Gastroesophageal sphincter (tissue), 4 donors: ENCODE data around the gene PLEK2. TPM values are rescaled to one million over a fixed set of nuclear protein-coding genes. Genes with fewer than 3 reads are reported as not detected.

Source experiments
- ATAC-seq: fragments of 150-250 bp; one replicate; pipeline ENCODE4 v1.9.1; 2016; ENCODE audit warnings: mild to moderate bottlenecking, moderate library complexity
- H3K27ac ChIP-seq, 4 donors: fragments of 200-600 bp; sonication (generic) in 3 of 4; 1 replicate in 3 of 4; 2 replicates in 1 of 4; pipeline ENCODE4 v1.5.1; 2016 to 2019
- H3K27me3 ChIP-seq: fragments of 200-600 bp; sonication (generic); one replicate; pipeline ENCODE4 v1.5.1; 2019
- H3K36me3 ChIP-seq, 2 donors: fragments of 200-600 bp; sonication (generic); one replicate each; pipeline ENCODE4 v1.5.1; 2019; ENCODE audit warnings: control low read depth in 1 of 2
- H3K4me1 ChIP-seq, 3 donors: fragments of 200-600 bp; sonication (generic); 1 replicate in 2 of 3; 2 replicates in 1 of 3; pipeline ENCODE4 v1.5.1; 2016 to 2019; ENCODE audit warnings: control low read depth in 2 of 3
- H3K4me3 ChIP-seq, 2 donors: fragments of 200-600 bp; sonication (generic); one replicate each; pipeline ENCODE4 v1.5.1; 2019; ENCODE audit warnings: mild to moderate bottlenecking in 1 of 2, moderate library complexity in 1 of 2
- H3K9me3 ChIP-seq, 3 donors: fragments of 200-600 bp; sonication (generic); one replicate each; pipeline ENCODE4 v1.5.1; 2017 to 2019; ENCODE audit warnings: control low read depth in 2 of 3
- EP300 ChIP-seq: sonication (generic); formaldehyde crosslinking; IDR thresholded peaks from one replicate; pipeline ENCODE4 v1.6.1; 2017; ENCODE audit warnings: antibody characterized with exemption, mild to moderate bottlenecking
- POLR2A ChIP-seq, 2 donors: fragments of 450-650 bp; IDR thresholded peaks; one replicate each; pipeline ENCODE4 v1.6.1; 2017; ENCODE audit warnings: antibody characterized with exemption in 2 of 2, mild to moderate bottlenecking in 2 of 2, moderate library complexity in 1 of 2
- POLR2AphosphoS5 ChIP-seq: sonication (generic); formaldehyde crosslinking; IDR thresholded peaks from one replicate; pipeline ENCODE4 v1.6.1; 2017; ENCODE audit warnings: antibody characterized with exemption
- WGBS, 2 donors: methylation state at CpG; one replicate each; pipeline ENCODE4 v1.1.5; 2018; ENCODE audit warnings: low coverage in 1 of 2; 5-methylcytosine and 5-hydroxymethylcytosine counted together
- total RNA-seq, 4 donors: library from RNA; depleted of rRNA; stranded (reverse); fragments of >200 nt; gene quantifications; one replicate each; pipeline ENCODE4 v1.1.0, GENCODE V29; 2016
- TF ChIP-seq, protein P1 (sequence below), 4 experiments: fragments of 200-600 bp in 2 of 4; fragments of 450-650 bp in 2 of 4; sonication (generic) in 1 of 4; IDR thresholded peaks; one replicate each; pipeline ENCODE4 v1.5.1; 2017 to 2019; ENCODE audit warnings: antibody characterized with exemption in 4 of 4, mild to moderate bottlenecking in 2 of 4, moderate library complexity in 2 of 4

PLEK2 gene
- total RNA-seq, 4 donors from 2014 or later: 0.37 TPM; not detected in 3

DNA sequence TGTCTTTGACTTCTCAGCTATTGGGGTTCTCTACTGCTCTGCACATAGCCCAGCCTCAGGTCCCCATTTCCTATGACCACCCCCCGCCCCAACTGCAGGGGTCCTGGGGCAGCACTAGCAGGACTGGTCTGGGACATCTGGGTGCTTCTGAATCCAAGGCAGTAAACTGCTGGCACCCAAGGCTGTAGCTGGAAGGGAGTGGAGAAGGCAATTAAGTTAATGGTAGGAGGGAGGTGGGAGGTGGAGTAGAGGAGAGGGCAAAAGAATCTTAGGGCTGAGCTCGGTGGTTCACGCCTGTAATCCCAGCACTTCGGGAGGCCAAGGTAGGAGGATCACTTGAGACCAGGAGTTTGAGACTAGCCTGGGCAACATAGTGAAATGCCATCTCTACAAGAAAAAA, 11.5 kb downstream of the PLEK2 start:
- ATAC-seq: no peak
- Histone ChIP-seq H3K27me3 (peaks cover 5% of the 10 kb centered on the region), H3K9me3 (no peaks in the 10 kb centered on the region), H3K27ac (no peak overlapping the region), H3K36me3 (no peaks in the 10 kb centered on the region), H3K4me1 (no peaks in the 10 kb centered on the region), H3K4me3 (no peak overlapping the region)
- WGBS, 2 donors: 87 to 91% methylated on average over 3 to 4 of the region's 4 CpGs
- TF ChIP-seq POLR2A (IDR thresholded peaks at IDR 0.05) (no peak), EP300 (no peak), POLR2AphosphoS5 (no peak)
- TF ChIP-seq, protein P1, sequence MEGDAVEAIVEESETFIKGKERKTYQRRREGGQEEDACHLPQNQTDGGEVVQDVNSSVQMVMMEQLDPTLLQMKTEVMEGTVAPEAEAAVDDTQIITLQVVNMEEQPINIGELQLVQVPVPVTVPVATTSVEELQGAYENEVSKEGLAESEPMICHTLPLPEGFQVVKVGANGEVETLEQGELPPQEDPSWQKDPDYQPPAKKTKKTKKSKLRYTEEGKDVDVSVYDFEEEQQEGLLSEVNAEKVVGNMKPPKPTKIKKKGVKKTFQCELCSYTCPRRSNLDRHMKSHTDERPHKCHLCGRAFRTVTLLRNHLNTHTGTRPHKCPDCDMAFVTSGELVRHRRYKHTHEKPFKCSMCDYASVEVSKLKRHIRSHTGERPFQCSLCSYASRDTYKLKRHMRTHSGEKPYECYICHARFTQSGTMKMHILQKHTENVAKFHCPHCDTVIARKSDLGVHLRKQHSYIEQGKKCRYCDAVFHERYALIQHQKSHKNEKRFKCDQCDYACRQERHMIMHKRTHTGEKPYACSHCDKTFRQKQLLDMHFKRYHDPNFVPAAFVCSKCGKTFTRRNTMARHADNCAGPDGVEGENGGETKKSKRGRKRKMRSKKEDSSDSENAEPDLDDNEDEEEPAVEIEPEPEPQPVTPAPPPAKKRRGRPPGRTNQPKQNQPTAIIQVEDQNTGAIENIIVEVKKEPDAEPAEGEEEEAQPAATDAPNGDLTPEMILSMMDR (IDR thresholded peaks at IDR 0.05): no peak

GRCh38 chr14:67397536-67397935, 14.4 kb downstream of the PLEK2 start:
- 100% methylated on average over 2 of the region's 9 CpGs; no CpG with 5 or more reads in 1 of the 2 donors for WGBS, 2 donors
- Histone ChIP-seq H3K27me3 (peaks cover 5% of the 10 kb centered on the region), H3K9me3 (no peaks in the 10 kb centered on the region), H3K4me1 (no peaks in the 10 kb centered on the region), H3K4me3 (no peak overlapping the region), H3K36me3 (no peaks in the 10 kb centered on the region), H3K27ac (no peak overlapping the region)
- TF ChIP-seq POLR2AphosphoS5 (no peak), EP300 (no peak), POLR2A (IDR thresholded peaks at IDR 0.05) (no peak)
- TF ChIP-seq, protein P1 (IDR thresholded peaks at IDR 0.05): no peak
- no peak for ATAC-seq

GRCh38 chr14:67396381-67396970, 15.5 kb downstream of the PLEK2 start:
- Histone ChIP-seq H3K27me3 (peaks cover 5% of the 10 kb centered on the region), H3K27ac (no peak overlapping the region), H3K36me3 (no peaks in the 10 kb centered on the region), H3K4me3 (no peak overlapping the region), H3K9me3 (no peaks in the 10 kb centered on the region), H3K4me1 (no peaks in the 10 kb centered on the region)
- ATAC-seq: no peak
- 36 to 71% methylated on average over 1 to 2 of the region's 2 CpGs for WGBS, 2 donors
- TF ChIP-seq, protein P1 (IDR thresholded peaks at IDR 0.05): no peak
- TF ChIP-seq EP300 (no peak), POLR2AphosphoS5 (no peak), POLR2A (IDR thresholded peaks at IDR 0.05) (no peak)

GRCh38 chr14:67395876-67396189, 16.1 kb downstream of the PLEK2 start:
- 77 to 82% methylated on average over 5 of the region's 5 CpGs for WGBS, 2 donors
- Histone ChIP-seq H3K4me1 (no peaks in the 10 kb centered on the region), H3K27me3 (peaks cover 5% of the 10 kb centered on the region), H3K36me3 (no peaks in the 10 kb centered on the region), H3K9me3 (no peaks in the 10 kb centered on the region), H3K27ac (no peak overlapping the region), H3K4me3 (no peak overlapping the region)
- no peak for ATAC-seq
- TF ChIP-seq, protein P1 (IDR thresholded peaks at IDR 0.05): no peak
- no peak for TF ChIP-seq EP300
- TF ChIP-seq POLR2AphosphoS5: no peak
- TF ChIP-seq POLR2A (IDR thresholded peaks at IDR 0.05): no peak

DNA sequence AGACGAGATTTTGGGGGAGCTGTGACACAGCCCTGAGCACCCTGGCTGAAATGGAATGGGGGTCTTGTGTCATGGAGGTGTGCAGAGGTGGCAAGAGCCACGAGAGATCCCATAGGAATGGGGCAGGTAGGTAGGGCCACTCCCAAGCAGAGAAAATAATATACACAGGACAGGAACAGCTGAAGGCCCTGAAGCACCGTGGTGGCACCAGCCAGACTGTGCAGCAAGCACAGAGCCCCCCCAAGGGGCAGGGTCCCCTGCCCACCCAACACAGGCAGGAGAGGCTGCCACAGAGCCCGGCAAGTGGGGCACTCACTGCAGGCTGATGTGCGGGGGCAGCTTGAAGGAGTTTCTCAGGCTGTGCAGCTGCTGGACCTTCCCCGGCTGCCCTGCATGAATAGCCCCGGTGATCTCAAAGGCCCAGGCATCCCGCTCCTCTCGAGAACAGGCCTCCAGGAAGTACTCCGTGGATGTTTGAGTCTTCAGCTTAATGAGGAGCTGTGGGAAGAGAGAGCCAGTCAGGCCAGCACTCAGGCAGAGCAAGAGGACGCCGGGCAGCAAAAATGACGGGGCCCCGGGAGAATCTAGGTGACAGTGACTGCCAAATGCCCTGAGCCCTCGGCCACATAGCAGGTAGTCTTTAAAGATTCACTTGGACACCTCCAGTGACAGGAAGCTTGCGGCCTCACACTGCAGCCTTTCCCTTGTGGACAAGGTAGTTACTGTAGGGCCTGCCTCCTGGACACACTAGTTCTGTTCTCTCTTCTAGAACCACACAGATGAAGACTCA, 16.7 kb downstream of the PLEK2 start:
- no peak for ATAC-seq
- no peaks in the 10 kb centered on the region for H3K9me3 ChIP-seq
- H3K4me3 ChIP-seq: no peak overlapping the region
- peaks cover 5% of the 10 kb centered on the region for H3K27me3 ChIP-seq
- no peaks in the 10 kb centered on the region for H3K4me1 ChIP-seq
- WGBS, 2 donors: 93% methylated on average over 7 of the region's 16 CpGs; no CpG with 5 or more reads in 1 of the 2 donors
- no peak for TF ChIP-seq POLR2AphosphoS5
- no peak for TF ChIP-seq EP300
- TF ChIP-seq POLR2A (IDR thresholded peaks at IDR 0.05): no peak
- TF ChIP-seq, protein P1 (IDR thresholded peaks at IDR 0.05): no peak
- no peaks in the 10 kb centered on the region for H3K36me3 ChIP-seq
- H3K27ac ChIP-seq: no peak overlapping the region
